ENCODE results near the gene LDLRAP1.

Gene LDLRAP1

GRCh38 chr1:25557543-25557942 lies 14.1 kb downstream of the LDLRAP1 start:
- Mint-ChIP-seq H3K27ac (no peak overlapping the region), H3K4me1 (ENCODE audit: low read depth) (peaks cover 27% of the 10 kb centered on the region), H3K4me3 (no peak overlapping the region), H3K27me3 (ENCODE audit: low read depth) (no peaks in the 10 kb centered on the region), H3K36me3 (ENCODE audit: low read depth) (peaks cover 15% of the 10 kb centered on the region), H3K9me3 (no peaks in the 10 kb centered on the region)
- no peak for DNase-seq (ENCODE audit: low spot score)

- DNase-seq (ENCODE audit: low spot score), result no peak
- Mint-ChIP-seq H3K27ac (no peak overlapping the region), H3K36me3 (ENCODE audit: low read depth) (peaks cover 19% of the 10 kb centered on the region), H3K27me3 (ENCODE audit: low read depth) (no peaks in the 10 kb centered on the region), H3K4me1 (ENCODE audit: low read depth) (peaks cover 34% of the 10 kb centered on the region), H3K9me3 (no peaks in the 10 kb centered on the region), H3K4me3 (no peak overlapping the region)
These were observed 15.6 kb downstream of the LDLRAP1 start for GRCh38 chr1:25559031-25559430.

GRCh38 chr1:25560001-25560400 lies 16.6 kb downstream of the LDLRAP1 start:
- Mint-ChIP-seq H3K27ac (no peak overlapping the region), H3K36me3 (ENCODE audit: low read depth) (peaks cover 20% of the 10 kb centered on the region), H3K27me3 (ENCODE audit: low read depth) (no peaks in the 10 kb centered on the region), H3K4me3 (no peak overlapping the region), H3K4me1 (ENCODE audit: low read depth) (peaks cover 35% of the 10 kb centered on the region), H3K9me3 (no peaks in the 10 kb centered on the region)
- no peak for DNase-seq (ENCODE audit: low spot score)

GRCh38 chr1:25560788-25561187 lies 17.4 kb downstream of the LDLRAP1 start:
- Mint-ChIP-seq H3K4me1 (ENCODE audit: low read depth) (peaks cover 36% of the 10 kb centered on the region), H3K27ac (no peak overlapping the region), H3K36me3 (ENCODE audit: low read depth) (peaks cover 18% of the 10 kb centered on the region)

GRCh38 chr1:25561421-25562100 lies 18.2 kb downstream of the LDLRAP1 start:
- Mint-ChIP-seq H3K27ac (peak overlapping the region; percentile 81), H3K4me1 (ENCODE audit: low read depth) (peaks cover 40% of the 10 kb centered on the region), H3K9me3 (no peaks in the 10 kb centered on the region), H3K36me3 (ENCODE audit: low read depth) (peaks cover 21% of the 10 kb centered on the region), H3K4me3 (peak overlapping the region; percentile 69), H3K27me3 (ENCODE audit: low read depth) (peaks cover 2% of the 10 kb centered on the region)
- no peak for DNase-seq (ENCODE audit: low spot score)

More at GRCh38 chr1:25560788-25561187, 17.4 kb downstream of the LDLRAP1 start:
- Mint-ChIP-seq H3K27me3 (ENCODE audit: low read depth) (no peaks in the 10 kb centered on the region), H3K4me3 (no peak overlapping the region), H3K9me3 (no peaks in the 10 kb centered on the region)
- DNase-seq (ENCODE audit: low spot score), result no peak

- Mint-ChIP-seq H3K27ac (peak overlapping the region; percentile 81), H3K4me3 (peak overlapping the region; percentile 69), H3K4me1 (ENCODE audit: low read depth) (peaks cover 35% of the 10 kb centered on the region), H3K27me3 (ENCODE audit: low read depth) (peaks cover 3% of the 10 kb centered on the region), H3K36me3 (ENCODE audit: low read depth) (peaks cover 19% of the 10 kb centered on the region), H3K9me3 (no peaks in the 10 kb centered on the region)
- peak; percentile 16 for DNase-seq (ENCODE audit: low spot score)
These were observed 18.9 kb downstream of the LDLRAP1 start for GRCh38 chr1:25562101-25562927.

GRCh38 chr1:25562928-25563283 lies 19.5 kb downstream of the LDLRAP1 start:
- peaks cover 37% of the 10 kb centered on the region for H3K4me1 Mint-ChIP-seq (ENCODE audit: low read depth)
- no peaks in the 10 kb centered on the region for H3K9me3 Mint-ChIP-seq
- DNase-seq (ENCODE audit: low spot score), result no peak
- H3K36me3 Mint-ChIP-seq (ENCODE audit: low read depth), result peaks cover 19% of the 10 kb centered on the region
- H3K4me3 Mint-ChIP-seq, result peak overlapping the region; percentile 69
- H3K27me3 Mint-ChIP-seq (ENCODE audit: low read depth), result peaks cover 3% of the 10 kb centered on the region
- peak overlapping the region; percentile 70 for H3K27ac Mint-ChIP-seq

GRCh38 chr1:25563330-25564215 lies 20.2 kb downstream of the LDLRAP1 start:
- H3K27me3 Mint-ChIP-seq (ENCODE audit: low read depth), result peaks cover 3% of the 10 kb centered on the region
- H3K4me1 Mint-ChIP-seq (ENCODE audit: low read depth), result peaks cover 39% of the 10 kb centered on the region
- no peak for DNase-seq (ENCODE audit: low spot score)
- H3K36me3 Mint-ChIP-seq (ENCODE audit: low read depth), result peaks cover 21% of the 10 kb centered on the region
- H3K4me3 Mint-ChIP-seq, result peak overlapping the region; percentile 69
- H3K27ac Mint-ChIP-seq, result peak overlapping the region; percentile 70
- no peaks in the 10 kb centered on the region for H3K9me3 Mint-ChIP-seq

- Mint-ChIP-seq H3K9me3 (no peaks in the 10 kb centered on the region), H3K36me3 (ENCODE audit: low read depth) (peaks cover 17% of the 10 kb centered on the region), H3K4me1 (ENCODE audit: low read depth) (peaks cover 37% of the 10 kb centered on the region), H3K27ac (peak overlapping the region; percentile 60), H3K4me3 (peak overlapping the region; percentile 54), H3K27me3 (ENCODE audit: low read depth) (peaks cover 3% of the 10 kb centered on the region)
- peak; percentile 26 for DNase-seq (ENCODE audit: low spot score)
These were observed 21.6 kb downstream of the LDLRAP1 start for GRCh38 chr1:25564777-25565574.

GRCh38 chr1:25565626-25566025 lies 22.2 kb downstream of the LDLRAP1 start:
- no peak for DNase-seq (ENCODE audit: low spot score)
- H3K9me3 Mint-ChIP-seq, result no peaks in the 10 kb centered on the region
- H3K4me3 Mint-ChIP-seq, result no peak overlapping the region
- H3K27me3 Mint-ChIP-seq (ENCODE audit: low read depth), result peaks cover 3% of the 10 kb centered on the region
- peaks cover 17% of the 10 kb centered on the region for H3K36me3 Mint-ChIP-seq (ENCODE audit: low read depth)
- H3K27ac Mint-ChIP-seq, result no peak overlapping the region
- H3K4me1 Mint-ChIP-seq (ENCODE audit: low read depth), result peaks cover 37% of the 10 kb centered on the region

GRCh38 chr1:25566176-25566729 lies 22.8 kb downstream of the LDLRAP1 start:
- peaks cover 17% of the 10 kb centered on the region for H3K36me3 Mint-ChIP-seq (ENCODE audit: low read depth)
- peak overlapping the region; percentile 68 for H3K27ac Mint-ChIP-seq
- H3K9me3 Mint-ChIP-seq, result no peaks in the 10 kb centered on the region
- no peak for DNase-seq (ENCODE audit: low spot score)
- H3K4me3 Mint-ChIP-seq, result no peak overlapping the region
- peaks cover 37% of the 10 kb centered on the region for H3K4me1 Mint-ChIP-seq (ENCODE audit: low read depth)
- H3K27me3 Mint-ChIP-seq (ENCODE audit: low read depth), result peaks cover 3% of the 10 kb centered on the region

GRCh38 chr1:25566730-25567341 lies 23.4 kb downstream of the LDLRAP1 start:
- H3K36me3 Mint-ChIP-seq (ENCODE audit: low read depth), result peaks cover 15% of the 10 kb centered on the region
- H3K27me3 Mint-ChIP-seq (ENCODE audit: low read depth), result peaks cover 3% of the 10 kb centered on the region
- H3K4me1 Mint-ChIP-seq (ENCODE audit: low read depth), result peaks cover 32% of the 10 kb centered on the region
- H3K9me3 Mint-ChIP-seq, result no peaks in the 10 kb centered on the region
- H3K27ac Mint-ChIP-seq, result peak overlapping the region; percentile 68
- no peak for DNase-seq (ENCODE audit: low spot score)
- no peak overlapping the region for H3K4me3 Mint-ChIP-seq
